Omental fat pad (tissue), 4 donors: ENCODE measurements around the gene ABCC3. TPM values are rescaled to one million over a fixed set of nuclear protein-coding genes. Genes with fewer than 3 reads are reported as not detected.
"Not testable (repeated sequence)": the region's sequence is repeated elsewhere in the genome, so short reads cannot be mapped to it uniquely, and the experiment has no call there.

Experiments
- ATAC-seq: fragments of 150-250 bp; one replicate; pipeline ENCODE4 v1.9.1; 2016; ENCODE audit warnings: mild to moderate bottlenecking, moderate library complexity; ENCODE audit not compliant: low FRiP score
- DNase-seq: peaks from one replicate; pipeline ENCODE4 v3.0.0-alpha.2; 2019; ENCODE audit warnings: low spot score
- total RNA-seq, 4 donors: library from RNA; depleted of rRNA; stranded (reverse); fragments of >200 nt; gene quantifications; one replicate each; pipeline ENCODE4 v1.1.0, GENCODE V29; 2016
- TF ChIP-seq, protein P1 (sequence below), 3 donors: fragments of 450-650 bp; IDR thresholded peaks; one replicate each; pipeline ENCODE4 v1.5.1; 2016 to 2017; ENCODE audit warnings: antibody characterized with exemption in 3 of 3, mild to moderate bottlenecking in 3 of 3, moderate library complexity in 2 of 3

The ABCC3 gene
- total RNA-seq, 4 donors from 2014 or later: 2.8 to 19.9 (median 11.1) TPM

DNA sequence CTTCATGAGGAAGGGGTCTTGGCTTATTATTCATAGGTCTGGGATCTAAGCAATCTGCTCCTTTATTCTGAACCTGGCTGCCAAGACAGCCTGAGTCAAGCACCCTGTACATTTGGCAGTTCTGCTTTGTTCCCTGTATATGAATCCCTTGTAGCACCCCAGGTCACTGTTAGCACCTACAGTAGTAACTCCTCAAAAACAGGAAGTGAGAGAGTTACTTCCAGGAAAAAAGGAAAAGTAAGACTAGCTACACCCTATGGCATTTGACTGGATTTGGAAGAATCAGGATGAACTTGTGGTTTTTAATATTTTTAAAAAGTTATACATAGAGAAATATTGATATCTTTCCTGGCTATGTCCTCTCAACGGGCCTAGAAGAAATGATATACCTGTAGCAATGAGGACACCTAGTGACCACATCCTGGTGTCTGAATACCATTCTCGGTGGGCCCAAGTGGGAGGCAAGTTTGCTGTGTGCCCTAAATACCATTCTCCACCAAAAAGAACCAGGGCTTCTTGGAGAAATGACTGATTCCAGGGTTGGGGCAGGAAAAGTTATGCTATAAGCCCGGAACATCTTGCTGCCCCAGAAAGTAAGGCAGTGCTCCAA, 63.1 kb downstream of the ABCC3 start:
- DNase-seq (no peak), ATAC-seq (no peak)
- TF ChIP-seq, protein P1, sequence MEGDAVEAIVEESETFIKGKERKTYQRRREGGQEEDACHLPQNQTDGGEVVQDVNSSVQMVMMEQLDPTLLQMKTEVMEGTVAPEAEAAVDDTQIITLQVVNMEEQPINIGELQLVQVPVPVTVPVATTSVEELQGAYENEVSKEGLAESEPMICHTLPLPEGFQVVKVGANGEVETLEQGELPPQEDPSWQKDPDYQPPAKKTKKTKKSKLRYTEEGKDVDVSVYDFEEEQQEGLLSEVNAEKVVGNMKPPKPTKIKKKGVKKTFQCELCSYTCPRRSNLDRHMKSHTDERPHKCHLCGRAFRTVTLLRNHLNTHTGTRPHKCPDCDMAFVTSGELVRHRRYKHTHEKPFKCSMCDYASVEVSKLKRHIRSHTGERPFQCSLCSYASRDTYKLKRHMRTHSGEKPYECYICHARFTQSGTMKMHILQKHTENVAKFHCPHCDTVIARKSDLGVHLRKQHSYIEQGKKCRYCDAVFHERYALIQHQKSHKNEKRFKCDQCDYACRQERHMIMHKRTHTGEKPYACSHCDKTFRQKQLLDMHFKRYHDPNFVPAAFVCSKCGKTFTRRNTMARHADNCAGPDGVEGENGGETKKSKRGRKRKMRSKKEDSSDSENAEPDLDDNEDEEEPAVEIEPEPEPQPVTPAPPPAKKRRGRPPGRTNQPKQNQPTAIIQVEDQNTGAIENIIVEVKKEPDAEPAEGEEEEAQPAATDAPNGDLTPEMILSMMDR (IDR thresholded peaks at IDR 0.05): no peak

DNA sequence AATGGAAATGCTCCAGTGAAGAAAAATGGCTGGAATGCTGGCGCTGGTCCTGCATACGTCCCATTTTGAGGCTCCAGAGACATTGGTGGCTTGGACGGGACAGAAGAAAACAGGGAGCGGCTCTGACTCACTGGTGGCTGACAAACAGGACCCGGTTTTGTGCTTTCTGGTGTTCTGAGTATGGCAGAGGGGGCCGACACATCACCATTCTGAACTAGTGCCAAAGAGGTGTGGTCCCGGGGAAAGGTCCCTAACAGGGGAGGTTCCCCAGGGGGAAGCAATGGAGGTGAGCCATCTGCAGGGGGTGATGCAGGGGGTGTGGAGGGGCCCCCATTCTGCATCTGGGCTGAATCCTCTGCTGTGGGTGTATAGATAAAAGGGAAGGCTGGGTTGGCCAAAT, 64.7 kb downstream of the ABCC3 start:
- DNase-seq: no peak
- TF ChIP-seq, protein P1 (IDR thresholded peaks at IDR 0.05): no peak
- ATAC-seq: no peak

DNA sequence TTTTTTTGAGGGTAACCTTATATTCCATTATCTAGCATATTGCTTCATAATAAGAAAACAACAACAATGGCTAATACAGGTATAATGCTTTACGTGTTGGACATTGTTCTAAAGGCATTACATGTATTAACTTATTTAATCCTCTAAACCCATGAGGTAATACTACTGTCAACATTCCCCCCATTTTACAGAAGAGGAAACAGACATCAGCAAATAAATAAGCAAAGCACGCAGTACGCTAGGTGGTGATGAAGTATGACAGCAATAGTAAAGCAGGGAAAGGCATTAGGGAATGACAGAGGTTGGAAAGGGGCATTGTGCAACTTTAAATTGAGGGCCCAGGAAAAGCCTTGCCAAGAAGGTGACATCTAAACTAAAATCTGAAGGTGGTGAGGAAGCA, 68.5 kb downstream of the ABCC3 start:
- ATAC-seq (no peak), DNase-seq (no peak)
- TF ChIP-seq, protein P1 (IDR thresholded peaks at IDR 0.05): no peak

DNA sequence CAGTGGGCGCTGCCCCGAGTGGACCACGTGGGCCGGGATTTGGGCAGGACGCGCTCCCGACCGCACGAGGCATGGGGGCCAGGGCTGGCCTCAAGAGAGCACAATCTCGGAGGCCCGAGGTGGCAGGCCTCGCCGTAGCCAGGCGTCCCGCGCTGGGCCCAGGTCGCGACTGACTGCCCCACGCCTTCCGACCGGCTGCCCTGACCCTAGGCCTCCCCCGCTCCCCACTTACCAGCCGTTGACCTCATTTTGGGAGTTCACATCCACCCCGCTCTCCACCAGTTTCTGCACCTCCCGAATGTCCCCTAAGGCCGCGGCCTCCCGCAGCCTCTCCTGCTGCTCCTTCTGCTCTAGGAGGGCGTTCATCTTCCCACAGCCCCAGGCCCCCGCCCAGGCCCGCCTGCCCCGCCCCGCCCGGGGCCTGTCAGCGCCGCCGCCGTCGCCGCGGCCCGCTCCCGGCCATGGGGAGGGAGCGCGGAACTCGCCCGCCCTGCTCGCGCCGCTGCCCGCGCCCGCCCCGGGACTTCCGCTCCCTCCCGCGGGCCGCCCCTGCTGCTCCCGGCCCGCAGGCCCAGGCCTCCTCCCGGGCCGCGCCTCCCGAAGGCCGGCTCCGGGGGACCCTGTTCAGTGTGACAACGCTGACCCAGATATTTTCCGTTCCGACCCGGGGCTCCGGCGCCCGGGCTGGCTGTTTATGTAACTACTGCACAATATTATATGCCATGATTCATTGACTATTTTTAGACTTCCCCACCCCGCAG, 72.8 kb downstream of the ABCC3 start, which contains the start of gene ANKRD40:
Gene ANKRD40 (minus strand): TSS at position 626 of the 761 bp plus-strand sequence. CDS start 260 bp downstream, at position 366.
- ATAC-seq (peak; percentile 93), DNase-seq (peak; percentile 66)
- TF ChIP-seq, protein P1 (IDR thresholded peaks at IDR 0.05): no peak

DNA sequence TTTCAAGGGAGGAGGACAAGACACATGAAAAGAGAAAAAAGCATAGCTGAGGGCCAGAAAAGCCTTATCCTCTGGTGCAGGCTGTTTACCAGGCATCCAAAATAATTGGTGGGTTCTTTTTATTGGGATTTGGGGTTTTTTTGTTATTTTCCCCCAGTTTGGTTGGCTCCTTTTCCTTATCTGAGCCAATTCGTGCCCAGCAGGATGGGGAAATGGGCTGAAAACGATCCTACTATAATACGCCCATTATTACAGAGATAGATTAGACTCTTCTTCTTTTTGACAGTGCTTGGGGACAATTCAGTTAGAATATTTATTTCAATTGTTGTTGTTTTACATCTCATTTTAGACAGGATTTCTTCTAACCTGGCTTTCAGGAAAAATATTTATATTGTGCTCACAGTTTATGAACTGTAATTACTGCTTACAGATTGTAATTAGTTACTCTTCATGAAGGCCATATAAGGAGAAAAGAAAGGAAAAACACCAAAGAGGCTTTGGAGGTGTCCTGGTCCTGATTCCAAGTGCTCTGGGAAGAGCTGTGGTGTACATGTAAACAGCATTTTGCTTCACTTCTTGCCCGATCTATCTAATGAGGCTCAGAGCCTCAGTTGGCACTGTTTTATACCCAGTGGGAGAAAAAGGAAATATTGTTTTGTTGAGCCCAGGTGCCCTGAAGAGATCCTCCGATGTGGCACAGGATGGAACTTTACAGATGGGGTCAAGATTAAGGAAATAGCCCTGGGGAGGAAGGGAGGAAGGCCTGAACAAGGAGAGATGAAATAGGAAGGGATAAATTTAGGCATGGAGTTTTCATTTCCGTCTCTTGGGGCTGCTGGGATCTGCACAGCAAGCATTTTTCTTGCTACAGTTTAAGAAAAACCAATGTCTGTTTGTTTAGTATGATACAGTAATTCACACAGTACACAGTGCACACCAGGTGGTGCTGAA, 73.6 kb downstream of the ABCC3 start:
- ATAC-seq: no peak
- no peak for DNase-seq
- TF ChIP-seq, protein P1 (IDR thresholded peaks at IDR 0.05): no peak

DNA sequence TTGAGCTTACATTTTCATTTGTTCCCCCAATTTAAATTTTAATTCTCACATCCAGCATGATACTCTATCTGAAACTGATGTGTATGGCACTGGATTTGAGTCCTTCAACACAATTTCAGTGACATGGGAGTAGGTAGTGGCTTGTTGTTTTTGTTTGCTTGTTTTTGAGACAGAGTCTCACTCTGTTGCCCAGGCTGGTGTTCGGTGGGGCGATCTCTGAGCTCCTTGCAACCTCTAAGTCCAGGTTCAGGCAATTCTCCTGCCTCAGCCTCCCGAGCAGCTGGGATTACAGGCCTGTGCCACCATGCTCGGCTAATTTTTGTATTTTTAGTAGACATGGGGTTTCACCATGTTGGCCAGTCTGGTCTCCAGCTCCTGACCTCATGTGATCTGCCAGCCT, 74.4 kb downstream of the ABCC3 start:
- not testable (repeated sequence) for ATAC-seq, DNase-seq

DNA sequence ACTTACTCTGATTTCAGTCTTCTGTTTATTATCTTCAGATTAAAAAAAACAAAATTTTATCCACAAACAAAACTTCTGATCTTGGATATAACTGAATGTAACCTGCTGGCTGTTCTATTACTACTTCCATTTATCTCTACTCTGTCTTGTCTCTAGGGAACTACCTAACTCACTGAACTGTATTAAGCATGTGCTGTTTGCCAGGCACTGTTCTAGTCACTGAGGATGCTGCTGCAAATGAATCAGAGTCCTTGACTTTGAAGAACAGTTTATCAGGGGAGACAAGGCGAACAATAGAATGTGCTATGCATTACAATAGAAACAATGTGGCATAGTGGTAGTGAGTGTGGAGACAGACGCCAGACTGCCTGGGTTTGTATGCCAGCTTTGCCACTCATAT, 75.3 kb downstream of the ABCC3 start:
- ATAC-seq (no peak), DNase-seq (no peak)
- TF ChIP-seq, protein P1 (IDR thresholded peaks at IDR 0.05): no peak
